Hematopoietic multipotent progenitor cell treated with erythropoietin and hydrocortisone succinate and interleukin-3 and kit ligand, for 4 days (in vitro differentiated cells): ENCODE results near the gene C22orf23.
A peak's percentile ranks its signal among the peaks of the same experiment; 100 is the strongest.

Experiments used
- DNase-seq: peaks from one replicate; pipeline ENCODE4 v3.0.0-alpha.2; 2015

Gene C22orf23

DNA sequence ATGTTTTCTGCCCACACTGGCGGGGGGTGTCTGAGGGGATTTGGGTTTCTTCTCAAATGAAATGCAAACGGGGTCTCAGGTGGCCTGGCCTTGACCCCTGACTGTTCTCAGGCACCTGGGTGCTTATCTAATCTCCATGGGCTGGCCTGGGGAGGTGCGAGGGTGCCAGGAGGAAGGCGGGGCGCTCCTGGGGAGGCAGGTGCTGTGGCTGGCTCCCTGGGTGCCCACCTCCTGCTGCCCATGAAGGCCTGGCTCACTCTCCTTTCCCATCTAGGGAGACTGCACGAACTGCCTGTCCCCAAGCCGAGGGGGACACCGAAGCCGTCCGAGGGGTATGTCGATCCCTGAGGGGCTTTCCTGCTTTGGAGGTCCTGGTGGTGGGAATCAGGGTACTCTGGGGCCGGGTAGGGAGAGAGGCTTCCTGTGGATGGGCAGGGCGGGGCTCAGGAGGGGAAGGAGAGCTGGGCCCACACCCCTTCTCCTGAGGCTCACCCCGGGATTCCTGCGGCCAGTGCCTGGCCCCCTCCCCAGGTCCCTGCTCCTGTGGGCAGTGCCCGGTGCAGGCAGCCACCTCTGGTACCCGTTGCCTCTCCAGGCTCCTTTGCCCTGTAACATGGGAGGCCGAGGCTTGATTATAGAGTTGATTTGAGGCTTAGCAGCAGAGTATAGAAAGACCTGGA, 28.9 kb downstream of the C22orf23 start:
- DNase-seq: no peak

DNA sequence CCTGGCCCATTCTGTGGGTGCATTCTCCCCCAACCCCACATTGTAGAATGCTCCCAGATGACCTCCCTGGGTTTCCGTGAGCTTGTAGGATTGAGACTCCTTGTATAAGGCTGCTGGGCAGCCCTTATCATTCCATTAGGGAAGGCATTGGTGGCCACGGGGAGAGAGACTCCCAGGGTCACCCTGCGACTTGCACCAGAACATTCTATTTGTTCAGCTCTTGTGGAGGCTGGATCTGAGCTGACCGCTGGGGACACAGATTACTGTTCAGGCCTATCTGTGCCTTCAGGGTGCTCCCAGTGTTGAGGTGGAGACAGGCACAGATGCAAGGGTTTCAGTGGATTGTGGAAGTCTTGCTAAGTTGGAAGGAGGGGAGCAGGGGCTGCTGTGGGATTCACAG, 29.5 kb downstream of the C22orf23 start:
- DNase-seq: no peak

GRCh38 chr22:37922191-37922590, 31.2 kb downstream of the C22orf23 start:
- peak; percentile 44 for DNase-seq

DNA sequence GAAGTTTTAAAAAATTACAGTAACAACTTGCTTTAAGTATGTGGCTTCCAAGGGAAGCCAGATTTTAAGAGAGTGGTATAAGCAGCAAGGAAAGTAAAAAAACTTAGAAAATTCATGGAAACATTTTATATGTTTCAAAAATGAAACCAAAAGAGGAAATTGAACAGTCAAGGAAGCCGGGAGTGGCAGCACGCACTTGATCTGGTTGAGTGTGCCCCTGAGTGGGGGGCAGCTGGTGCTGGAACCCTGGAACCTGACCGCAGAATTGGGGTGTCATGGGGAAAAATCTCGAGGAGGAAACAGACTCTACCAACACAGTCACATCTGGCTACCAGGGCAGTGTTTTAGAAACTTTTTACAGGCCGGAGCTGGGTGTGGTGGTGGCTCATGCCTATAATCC, 33.3 kb downstream of the C22orf23 start:
- peak; percentile 51 for DNase-seq

DNA sequence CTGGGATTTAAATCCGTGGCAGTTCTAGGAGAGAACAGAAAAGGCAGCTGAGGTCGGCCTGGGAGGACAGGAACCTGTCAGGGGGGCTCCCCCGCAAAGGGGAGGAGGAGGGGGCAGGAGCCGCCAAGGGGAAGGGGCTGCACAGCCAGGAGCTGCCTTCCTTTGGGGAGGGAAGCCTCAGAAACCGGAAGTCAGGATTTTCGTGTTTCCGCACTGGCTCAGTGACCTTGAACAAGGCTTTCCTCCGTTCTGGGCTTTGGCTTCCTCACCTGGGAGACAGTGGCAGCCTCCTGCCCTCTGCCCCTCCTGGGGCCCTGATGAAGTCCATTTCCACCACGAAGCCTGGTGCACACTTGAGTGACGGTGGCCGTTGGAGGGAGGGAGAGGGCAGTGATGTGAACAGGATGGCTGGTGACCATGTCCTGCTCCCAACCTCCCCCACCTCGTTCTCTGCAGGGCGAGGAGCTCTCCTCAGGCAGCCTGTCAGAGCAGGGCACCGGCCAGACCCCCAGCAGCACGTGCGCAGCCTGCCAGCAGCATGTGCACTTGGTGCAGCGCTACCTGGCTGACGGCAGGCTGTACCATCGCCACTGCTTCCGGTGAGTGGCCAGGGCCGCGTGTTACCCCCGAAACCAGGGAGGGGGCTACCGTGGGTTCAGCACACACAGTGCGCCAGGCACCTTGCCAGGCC, 34.7 kb downstream of the C22orf23 start:
- no peak for DNase-seq

- no peak for DNase-seq
These were observed 35.4 kb downstream of the C22orf23 start for GRCh38 chr22:37917874-37918548.

GRCh38 chr22:37916311-37916710, 37.1 kb downstream of the C22orf23 start:
- DNase-seq: no peak

- no peak for DNase-seq
These were observed 40.1 kb downstream of the C22orf23 start for GRCh38 chr22:37913233-37913721.

DNA sequence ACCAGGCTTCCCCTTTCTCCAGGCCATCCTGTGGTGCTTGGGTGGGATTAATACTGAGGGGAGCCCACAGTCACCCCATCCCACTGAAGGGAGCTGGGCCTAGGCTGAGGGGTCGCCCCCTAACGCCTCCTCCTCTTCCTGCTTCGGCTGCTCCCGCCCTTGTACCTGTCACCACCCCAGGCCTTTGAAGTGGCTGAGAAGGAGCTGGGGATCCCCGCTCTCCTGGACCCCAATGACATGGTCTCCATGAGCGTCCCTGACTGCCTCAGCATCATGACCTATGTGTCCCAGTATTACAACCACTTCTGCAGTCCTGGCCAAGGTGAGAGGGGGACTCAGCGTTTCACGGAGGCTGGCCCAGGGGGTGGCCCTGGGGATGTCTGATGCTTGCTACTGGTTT, 41.2 kb downstream of the C22orf23 start:
- no peak for DNase-seq

- DNase-seq: no peak
These were observed 41.7 kb downstream of the C22orf23 start for GRCh38 chr22:37911697-37912096.

- no peak for DNase-seq
These were observed 42.3 kb downstream of the C22orf23 start for GRCh38 chr22:37910890-37911672.

DNA sequence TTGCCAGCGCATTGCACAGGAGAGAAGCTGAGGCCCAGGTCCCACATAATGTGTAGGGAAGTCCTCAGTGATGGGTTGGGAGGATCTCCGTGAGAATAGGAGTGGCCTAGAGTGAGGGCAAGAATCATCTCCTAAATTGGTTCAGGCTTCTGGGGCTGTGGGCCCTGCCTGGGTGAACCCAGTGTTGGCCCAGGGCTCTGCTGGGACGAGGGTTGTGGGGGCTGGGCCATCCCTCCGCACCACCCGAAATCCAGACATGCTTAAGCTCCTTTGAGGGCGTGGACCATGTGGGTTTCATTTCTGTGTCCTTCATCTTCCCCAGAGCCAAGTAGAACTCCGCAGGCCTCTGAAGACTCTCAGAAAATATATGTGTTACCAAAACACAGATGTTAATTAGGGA, 43.6 kb downstream of the C22orf23 start:
- DNase-seq: no peak

GRCh38 chr22:37907036-37907954, 46.1 kb downstream of the C22orf23 start:
- DNase-seq: no peak

DNA sequence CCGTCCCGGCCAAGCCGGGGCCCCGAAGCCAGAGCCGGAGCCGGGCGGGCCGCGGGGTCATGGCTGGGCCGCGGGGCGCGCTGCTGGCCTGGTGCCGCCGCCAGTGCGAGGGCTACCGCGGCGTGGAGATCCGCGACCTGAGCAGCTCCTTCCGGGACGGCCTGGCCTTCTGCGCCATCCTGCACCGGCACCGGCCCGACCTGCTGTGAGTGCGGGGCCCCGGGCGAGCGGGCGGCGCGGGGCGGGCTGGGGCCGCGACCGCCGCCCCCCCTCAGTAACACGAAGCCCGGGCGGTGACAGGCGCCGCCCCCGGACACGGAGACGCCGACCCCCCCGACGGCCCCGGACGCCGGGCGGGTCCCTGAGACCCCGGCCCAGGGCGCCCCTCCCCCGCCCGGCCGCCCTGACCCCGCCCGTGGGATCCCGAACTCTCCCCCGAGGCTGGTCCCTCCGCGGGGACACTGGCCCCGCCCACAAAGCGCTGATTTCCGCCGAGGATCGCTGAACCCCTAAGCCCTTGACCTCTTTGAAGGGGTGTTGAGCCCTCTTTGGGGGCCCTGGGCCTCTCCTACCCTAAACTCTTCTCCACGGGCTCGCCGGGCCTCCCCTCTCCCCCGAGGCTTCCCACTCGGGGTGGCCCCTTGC, 46.9 kb downstream of the C22orf23 start:
- DNase-seq: peak; percentile 50

DNA sequence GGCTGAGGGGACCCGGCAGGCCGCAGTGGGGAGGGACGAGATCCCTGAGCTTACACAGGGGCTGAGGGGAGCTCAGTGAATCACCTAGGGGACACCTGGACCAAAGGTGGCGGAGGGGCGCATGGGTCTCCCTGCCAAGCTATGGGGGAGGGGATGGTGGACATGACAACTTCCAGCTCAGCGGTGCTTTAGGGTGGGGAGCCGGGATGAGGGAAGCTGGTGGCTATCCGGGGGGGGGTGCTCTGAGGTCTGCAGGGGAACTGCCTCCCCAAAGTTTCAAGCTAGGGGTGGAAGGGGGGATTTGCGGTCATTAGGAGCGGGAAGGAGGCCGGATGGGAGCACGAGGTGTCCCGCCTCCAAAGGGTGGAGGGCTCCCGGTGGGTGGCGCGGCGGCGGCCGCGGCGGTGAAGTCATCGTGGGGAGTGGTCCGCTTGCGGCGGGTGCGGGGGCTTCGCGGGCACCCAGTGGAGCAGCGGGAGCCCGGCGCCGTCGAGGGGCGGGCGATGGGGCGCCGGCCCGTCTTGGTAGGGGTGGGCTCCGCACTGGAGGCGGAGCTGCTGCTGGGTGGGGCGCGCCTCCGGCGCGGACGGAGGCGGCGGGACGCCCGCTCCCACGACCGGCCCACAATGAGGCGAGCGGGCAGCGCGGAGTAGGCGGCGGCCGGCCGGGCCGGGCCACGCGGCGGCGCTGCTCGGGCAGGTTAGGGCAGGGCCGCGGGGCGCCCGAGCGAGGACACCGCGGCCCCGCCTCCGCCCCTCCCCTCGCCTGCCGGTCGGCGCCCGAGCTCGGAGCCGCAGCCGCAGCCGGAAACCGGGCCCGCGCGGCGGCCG, 47.7 kb downstream of the C22orf23 start, which contains the start of gene MICALL1:
Gene MICALL1, plus strand, starts transcription at position 764 of the 830 bp plus-strand sequence. CDS start 126 bp downstream, outside the sequence.
- peak; percentile 83 for DNase-seq

- peak; percentile 28 for DNase-seq
These were observed 48.5 kb downstream of the C22orf23 start for GRCh38 chr22:37904572-37905533.

DNA sequence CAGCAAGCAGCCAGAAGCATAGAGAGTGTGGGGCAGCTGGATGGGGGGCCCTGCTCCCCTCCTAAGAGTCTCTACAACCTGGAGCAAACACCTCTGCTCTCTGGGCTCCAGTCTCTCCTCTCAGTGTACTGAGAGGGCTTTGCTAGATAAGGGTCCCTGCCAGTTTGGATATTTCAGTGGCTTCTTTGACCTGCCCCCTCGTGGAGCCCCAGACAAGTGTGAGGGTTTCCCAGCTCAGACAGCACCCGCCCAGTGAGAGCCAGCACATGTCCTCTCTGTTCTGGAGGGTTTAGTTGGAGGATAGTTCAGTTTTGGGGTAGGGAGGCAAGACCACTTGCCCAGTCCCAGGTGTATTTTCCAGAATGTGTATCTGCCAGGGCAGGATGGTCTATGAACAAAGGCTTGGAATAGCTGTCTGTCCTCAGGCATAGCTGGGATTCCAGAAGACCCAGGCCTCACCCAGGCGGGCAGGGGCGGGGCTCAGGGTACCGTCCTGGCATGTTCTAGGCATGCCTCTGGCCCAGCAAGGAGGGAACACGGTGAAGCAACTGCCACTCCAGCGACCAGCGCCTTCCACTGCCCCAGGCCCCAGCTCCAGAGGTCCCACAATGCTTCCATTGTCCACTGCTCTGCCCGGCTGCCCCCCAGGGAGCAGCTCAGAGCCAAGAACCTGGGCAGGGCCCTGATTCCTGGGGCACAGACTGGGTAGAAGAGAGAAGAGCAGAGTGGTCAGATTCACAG, 54.8 kb downstream of the C22orf23 start:
- DNase-seq: peak; percentile 32

DNA sequence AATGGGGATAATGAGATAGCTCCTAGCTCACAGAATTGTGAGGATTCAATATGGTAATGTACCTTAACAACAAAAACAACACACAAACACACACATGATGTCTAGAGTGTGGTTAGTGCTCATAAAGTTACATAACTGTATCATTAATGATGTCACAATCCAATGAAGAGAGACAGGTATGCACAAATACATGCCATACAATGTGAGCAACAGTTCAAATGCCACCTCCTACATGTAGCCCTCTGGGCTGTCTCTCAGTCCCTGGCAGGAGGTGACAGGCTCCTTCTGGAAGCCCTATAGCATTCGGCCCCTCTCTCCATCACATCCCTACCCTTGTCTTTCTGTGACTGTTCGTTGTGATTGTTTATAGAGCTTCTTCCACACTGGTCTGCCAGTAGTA, 55.6 kb downstream of the C22orf23 start:
- no peak for DNase-seq
